GM18909 (cell line): ENCODE measurements around the gene MFAP2.
"Not testable (repeated sequence)": the region's sequence is repeated elsewhere in the genome, so short reads cannot be mapped to it uniquely, and the experiment has no call there.

Experiments
- ATAC-seq: cut with Tn5 transposase; IDR thresholded peaks from one replicate; pipeline ENCODE4 v1.9.1; 2021; ENCODE audit warnings: mild to moderate bottlenecking; ENCODE audit not compliant: unreplicated experiment, poor library complexity

MFAP2 gene

GRCh38 chr1:16965486-16966067, 14.8 kb downstream of the MFAP2 start:
- ATAC-seq = no peak

DNA sequence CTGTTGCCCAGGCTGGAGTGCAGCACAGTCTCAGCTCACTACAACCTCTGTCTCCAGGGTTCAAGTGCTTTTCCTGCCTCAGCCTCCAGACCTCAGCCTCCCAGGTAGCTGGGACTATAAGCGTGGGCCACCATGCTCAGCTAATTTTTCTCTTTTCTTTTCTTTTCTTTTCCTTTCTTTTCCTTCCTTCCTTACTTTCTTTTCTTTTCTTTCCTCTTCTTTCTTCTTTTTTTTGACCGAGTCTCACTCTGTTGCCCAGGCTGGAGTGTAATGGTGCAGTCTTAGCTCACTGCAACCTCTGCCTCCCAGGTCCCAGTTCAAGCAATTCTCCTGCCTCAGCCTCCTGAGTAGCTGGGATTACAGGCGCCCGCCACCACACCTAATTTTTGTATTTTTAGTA, 16.3 kb downstream of the MFAP2 start:
- ATAC-seq = not testable (repeated sequence)

DNA sequence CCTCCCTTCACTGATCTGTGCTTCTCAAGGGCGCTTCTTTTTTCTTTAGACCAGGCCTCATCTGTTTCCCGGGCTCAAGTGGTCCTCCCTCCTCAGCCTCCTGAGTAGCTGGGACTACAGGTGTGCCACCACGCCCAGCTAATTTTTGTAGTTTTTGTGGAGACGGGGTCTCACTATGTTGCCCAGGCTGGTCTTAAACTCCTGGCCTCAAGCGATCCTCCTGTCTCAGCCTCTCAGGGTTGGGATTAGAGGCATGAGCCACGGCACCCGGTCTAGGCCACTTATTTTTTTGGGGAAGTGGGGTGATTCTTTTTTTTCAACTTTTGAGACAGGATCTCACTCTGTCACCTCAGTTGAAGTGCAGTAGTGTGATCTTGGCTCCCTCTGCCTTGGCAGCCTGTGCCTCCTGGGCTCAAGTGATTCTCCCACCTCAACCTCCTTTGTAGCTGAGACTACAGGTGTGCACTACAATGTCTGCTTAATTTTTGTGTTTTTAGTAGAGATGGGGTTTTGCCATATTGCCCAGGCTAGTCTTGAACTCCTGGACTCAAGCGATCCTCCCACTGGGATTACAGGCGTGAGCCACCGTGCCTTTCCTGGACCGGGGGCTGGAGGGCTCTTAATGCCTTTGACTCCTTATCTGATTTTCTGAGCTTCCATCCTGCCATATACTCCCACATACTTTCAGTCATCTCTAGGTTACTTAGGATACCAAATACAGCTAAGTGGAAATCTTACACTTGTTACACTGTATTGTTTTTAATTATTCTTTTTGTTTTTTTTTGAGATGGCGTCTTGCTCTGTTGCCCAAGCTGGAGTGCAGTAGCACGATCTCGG, 18.9 kb downstream of the MFAP2 start:
- no peak for ATAC-seq

DNA sequence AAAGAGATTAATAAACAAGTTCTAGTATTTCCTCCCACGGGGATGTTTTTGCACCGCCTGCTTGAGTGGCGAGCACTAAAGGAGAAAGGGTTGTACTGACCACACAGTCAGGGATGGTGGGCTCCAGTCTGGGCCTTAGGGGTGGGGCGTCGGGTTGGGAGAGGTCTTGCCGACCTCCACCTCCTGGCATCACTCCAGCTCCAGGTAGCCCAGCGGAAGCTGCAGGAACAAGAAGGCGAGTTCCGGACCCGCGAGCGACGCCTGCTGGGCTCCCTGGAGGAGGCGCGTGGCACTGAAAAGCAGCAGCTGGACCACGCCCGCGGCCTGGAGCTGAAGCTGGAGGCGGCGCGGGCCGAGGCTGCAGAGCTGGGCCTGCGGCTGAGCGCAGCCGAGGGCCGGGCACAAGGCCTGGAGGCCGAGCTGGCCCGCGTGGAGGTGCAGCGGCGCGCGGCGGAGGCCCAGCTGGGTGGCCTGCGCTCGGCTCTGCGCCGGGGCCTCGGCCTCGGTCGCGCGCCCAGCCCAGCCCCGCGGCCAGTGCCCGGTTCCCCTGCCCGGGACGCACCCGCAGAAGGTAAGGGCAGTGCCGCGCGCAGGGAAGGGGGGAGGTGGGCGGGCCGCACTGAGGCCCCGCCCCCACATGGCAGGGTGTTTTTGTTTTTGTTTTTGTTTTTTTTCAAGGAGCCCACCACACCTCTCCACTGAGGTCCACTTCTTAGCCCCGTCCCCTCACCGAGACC, 19.7 kb downstream of the MFAP2 start:
- peak; percentile 58 for ATAC-seq

DNA sequence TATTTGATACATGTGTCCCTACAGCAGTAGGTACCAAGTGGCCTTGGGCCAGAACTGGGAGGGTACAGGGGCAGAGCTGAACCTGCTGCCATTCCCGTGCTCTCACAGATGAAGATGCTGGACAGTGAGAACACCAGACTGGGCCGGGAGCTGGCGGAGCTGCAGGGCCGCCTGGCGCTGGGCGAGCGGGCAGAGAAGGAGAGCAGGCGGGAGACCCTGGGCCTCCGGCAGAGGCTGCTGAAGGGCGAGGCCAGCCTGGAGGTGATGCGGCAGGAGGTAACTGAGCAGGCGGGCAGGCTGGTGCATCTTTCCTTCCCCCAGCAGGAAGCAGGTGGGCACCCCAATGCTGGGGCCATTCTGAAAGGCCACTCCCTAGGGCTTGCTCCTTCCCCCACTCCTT, 21.9 kb downstream of the MFAP2 start:
- ATAC-seq = no peak

DNA sequence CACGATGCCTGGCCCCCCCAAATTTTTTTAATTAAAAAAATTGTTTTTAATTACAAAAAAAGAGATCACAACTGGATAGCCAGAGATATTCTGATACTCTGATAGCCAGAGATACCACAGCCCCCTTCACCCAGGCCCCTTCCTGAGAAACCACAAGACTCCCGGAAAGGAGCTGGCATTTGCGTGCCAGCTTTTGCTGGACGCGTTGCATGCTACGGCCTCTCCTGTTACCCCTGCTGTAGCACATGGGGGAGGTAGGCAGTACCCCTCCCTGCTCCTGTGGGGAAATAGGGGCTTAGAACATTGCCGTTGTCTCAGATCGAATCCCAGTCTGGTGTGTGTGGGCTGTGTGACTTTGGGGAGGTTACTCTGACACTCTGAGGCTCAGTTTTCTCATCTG, 22.7 kb downstream of the MFAP2 start:
- ATAC-seq = no peak

- no peak for ATAC-seq
Observed at GRCh38 chr1:16956775-16957174, 23.6 kb downstream of the MFAP2 start.

GRCh38 chr1:16955186-16955585, 25.2 kb downstream of the MFAP2 start:
- ATAC-seq = no peak

DNA sequence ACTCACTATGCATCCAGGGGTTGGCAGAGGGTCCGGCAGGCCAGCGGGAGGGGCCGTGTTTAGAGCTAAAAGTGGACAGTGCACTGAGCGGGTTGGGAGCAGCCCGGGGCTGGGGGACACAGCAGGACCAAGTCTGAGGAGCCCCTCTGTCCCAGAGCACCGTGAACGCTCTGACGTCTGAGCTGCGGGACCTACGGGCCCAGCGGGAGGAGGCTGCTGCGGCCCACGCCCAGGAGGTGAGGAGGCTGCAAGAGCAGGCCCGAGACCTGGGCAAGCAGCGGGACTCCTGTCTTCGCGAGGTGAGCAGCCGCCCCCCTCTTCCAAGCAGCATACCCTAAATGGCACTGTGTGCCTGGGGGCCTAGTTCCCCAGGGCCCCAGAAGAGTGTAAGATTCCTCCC, 25.8 kb downstream of the MFAP2 start:
- ATAC-seq = no peak

DNA sequence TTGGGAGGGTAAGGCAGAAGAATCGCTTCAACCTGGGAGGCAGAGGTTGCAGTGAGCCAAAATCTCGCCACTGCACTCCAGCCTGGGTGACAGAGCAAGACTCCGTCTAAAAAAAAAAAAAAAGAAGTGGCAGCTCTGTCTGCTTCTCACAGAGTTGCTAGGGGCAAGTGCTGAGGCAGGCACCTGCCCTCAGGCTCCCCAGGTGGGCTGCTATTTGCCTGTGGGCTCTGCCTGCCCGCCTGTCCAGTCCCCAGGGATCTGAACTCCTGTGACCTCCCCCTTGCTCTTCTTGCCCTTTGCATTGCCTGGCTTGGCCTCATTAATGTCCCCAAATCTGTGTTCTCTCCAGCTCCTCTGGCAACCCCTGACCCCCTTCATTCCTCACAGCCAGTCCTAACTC, 28.0 kb downstream of the MFAP2 start:
- ATAC-seq = not testable (repeated sequence)

- not testable (repeated sequence) for ATAC-seq
Observed at GRCh38 chr1:16949026-16949425, 31.4 kb downstream of the MFAP2 start.

- not testable (repeated sequence) for ATAC-seq
Observed at GRCh38 chr1:16948282-16948891, 32.0 kb downstream of the MFAP2 start.

DNA sequence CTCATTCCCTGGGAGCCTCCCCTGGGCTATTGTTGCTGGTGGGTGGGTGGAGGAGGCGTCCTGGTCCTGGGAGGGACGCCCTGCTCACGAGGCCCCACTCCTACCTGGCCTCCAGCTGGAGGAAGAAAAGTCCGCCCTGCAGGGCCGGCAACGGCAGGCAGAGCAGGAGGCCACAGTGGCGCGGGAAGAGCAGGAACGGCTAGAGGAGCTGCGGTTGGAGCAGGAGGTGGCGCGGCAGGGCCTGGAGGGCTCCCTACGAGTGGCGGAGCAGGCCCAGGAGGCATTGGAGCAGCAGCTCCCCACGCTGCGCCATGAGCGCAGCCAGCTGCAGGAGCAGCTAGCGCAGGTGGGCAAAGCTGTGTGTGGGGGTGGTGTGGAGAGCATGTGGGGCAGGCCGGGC, 33.8 kb downstream of the MFAP2 start:
- no peak for ATAC-seq

- ATAC-seq = not testable (repeated sequence)
Observed at GRCh38 chr1:16946185-16946584, 34.2 kb downstream of the MFAP2 start.

DNA sequence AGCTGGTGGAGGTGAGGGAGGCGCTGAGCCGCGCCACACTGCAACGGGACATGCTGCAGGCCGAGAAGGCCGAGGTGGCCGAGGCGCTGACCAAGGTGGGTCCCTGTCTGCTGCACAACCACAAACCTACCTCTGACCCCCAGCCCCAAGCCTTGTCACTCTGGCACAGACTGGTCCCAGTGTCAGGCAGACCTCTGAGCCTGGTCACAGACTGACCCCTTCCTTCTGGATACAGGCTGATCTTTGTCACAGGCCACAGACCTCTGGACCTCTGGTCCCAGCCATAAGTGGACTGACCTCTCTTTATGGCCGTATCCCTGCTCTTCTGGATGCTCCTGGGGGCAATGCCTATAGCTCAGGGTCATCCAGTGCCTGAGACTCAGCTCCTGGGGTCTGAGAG, 34.9 kb downstream of the MFAP2 start:
- not testable (repeated sequence) for ATAC-seq

DNA sequence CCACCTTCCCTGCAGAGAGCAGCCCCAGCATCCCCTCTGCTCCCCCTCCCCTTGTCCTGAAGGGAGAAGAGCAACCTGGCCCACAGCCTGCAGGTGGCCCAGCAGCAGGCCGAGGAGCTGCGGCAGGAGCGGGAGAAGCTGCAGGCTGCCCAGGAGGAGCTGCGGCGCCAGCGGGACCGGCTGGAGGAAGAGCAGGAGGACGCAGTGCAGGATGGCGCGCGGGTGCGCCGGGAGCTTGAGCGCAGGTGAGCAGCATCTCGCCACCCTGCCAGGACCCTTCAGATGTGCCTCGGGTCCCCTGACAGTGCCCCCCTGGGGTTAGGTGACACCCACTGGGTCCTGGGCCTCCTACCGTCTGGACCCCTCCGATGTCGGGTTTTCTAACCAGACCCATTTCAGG, 36.4 kb downstream of the MFAP2 start:
- no peak for ATAC-seq

DNA sequence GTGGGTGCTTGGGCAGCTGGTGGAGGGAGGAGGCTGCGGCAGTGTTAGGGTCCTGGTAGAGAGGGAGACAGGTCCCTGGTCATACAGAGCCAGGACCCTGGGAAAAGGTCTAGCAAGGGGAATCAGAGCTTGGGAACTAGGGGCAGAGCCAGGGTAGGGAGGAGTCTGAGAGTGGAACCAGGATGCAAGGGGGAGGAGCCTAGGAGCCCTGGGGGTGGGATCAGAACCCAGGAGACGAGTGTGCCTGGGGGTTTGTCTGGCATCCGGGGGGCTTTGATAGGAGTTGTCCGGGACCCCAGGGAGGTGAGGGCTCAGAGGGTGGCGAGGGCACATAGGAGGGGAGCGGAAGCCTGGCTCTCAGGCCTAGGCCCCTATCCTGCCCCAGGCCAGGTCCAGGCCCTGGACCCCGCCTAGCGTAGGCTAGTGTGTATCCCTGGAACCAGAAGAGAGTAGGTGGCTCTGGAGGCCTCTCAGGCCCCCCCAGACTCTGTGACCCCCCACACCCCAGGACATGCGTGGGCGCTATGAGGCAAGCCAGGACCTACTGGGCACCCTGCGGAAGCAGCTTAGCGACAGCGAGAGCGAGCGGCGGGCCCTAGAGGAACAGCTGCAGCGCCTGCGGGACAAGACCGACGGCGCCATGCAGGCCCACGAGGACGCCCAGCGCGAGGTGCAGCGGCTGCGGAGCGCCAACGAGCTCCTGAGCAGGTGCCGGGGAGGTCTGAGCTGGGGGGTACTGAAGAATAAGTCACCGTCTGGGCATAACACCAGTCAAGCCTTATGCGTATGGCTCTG, 40.8 kb downstream of the MFAP2 start:
- ATAC-seq = not testable (repeated sequence)

- ATAC-seq = no peak
Observed at GRCh38 chr1:16938351-16939321, 41.8 kb downstream of the MFAP2 start.

DNA sequence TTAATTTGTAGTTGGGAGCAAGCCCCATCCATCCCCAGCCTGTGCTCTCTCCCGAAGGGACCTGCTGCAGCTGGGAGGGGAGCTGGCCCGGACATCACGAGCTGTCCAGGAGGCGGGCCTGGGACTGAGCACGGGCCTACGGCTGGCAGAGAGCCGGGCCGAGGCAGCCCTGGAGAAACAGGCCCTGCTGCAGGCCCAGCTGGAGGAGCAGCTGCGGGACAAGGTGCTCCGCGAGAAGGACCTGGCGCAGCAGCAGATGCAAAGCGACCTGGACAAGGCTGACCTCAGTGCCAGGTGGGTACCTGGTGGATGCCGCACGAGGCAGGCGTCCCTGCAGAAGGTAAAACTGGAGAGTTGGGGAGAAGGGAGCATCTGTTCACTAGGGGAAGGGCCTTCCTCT, 43.8 kb downstream of the MFAP2 start:
- not testable (repeated sequence) for ATAC-seq
